K562 (cell line): Measurements from ENCODE around the gene TBC1D1. TPM values are rescaled to one million over a fixed set of nuclear protein-coding genes. Genes with fewer than 3 reads are reported as not detected.

ENCODE experiments used
- CREB3L1 ChIP-seq: fragments of 450-650 bp; IDR thresholded peaks from 2 replicates; pipeline ENCODE4 v1.6.1; 2014; ENCODE audit warnings: low read depth, mild to moderate bottlenecking, moderate library complexity, borderline replicate concordance
- CTCFL ChIP-seq: IDR thresholded peaks from 2 replicates; pipeline ENCODE4 v1.6.1; 2011; ENCODE audit warnings: borderline replicate concordance, low read depth, mild to moderate bottlenecking, moderate library complexity, low read length; ENCODE audit not compliant: insufficient read depth, poor library complexity, severe bottlenecking
- CXXC5 ChIP-seq: fragments of 250-450 bp; sonication (Bioruptor Pico); IDR thresholded peaks from 2 replicates; pipeline ENCODE4 v1.8.0; 2022; ENCODE audit warnings: inconsistent platforms, mild to moderate bottlenecking, moderate library complexity
- DACH1 ChIP-seq: fragments of 450-650 bp; IDR thresholded peaks from 2 replicates; pipeline ENCODE4 v1.6.1; 2018; ENCODE audit not compliant: partially characterized antibody
- FOSL1 ChIP-seq: fragments of 200-800 bp; sonication (Bioruptor generic); conservative IDR thresholded peaks from 2 replicates; pipeline ENCODE4 v1.6.1; 2016; ENCODE audit warnings: missing genetic modification characterization, missing compliant biosample characterization
- GATAD2A ChIP-seq: fragments of 450-650 bp; IDR thresholded peaks from 2 replicates; pipeline ENCODE4 v1.6.1; 2017
- JUN ChIP-seq, 2 experiments: sonication (generic) in 1 of 2; formaldehyde crosslinking in 1 of 2; IDR thresholded peaks; 2 replicates each; pipeline versions ENCODE4 v1.6.1 to v1.8.0; 2012 to 2022; ENCODE audit warnings: borderline replicate concordance in 2 of 2, mild to moderate bottlenecking in 2 of 2, improper control_type of control experiment in 1 of 2, low read depth in 1 of 2, low read length in 1 of 2, missing genetic modification reagents in 1 of 2
- KLF16 ChIP-seq: IDR thresholded peaks from 2 replicates; pipeline ENCODE4 v1.6.1; 2016; ENCODE audit warnings: antibody characterized with exemption
- RHOXF2B ChIP-seq: fragments of 250-450 bp; sonication (Bioruptor Pico); conservative IDR thresholded peaks from 2 replicates; pipeline ENCODE4 v1.5.1; 2021
- USF2 ChIP-seq: sonication (generic); formaldehyde crosslinking; IDR thresholded peaks from 2 replicates; pipeline ENCODE4 v1.5.0; 2020; ENCODE audit warnings: missing genetic modification reagents
- YBX1 ChIP-seq: fragments of 450-650 bp; IDR thresholded peaks from 2 replicates; pipeline ENCODE4 v1.7.1; 2016; ENCODE audit warnings: mild to moderate bottlenecking
- ZNF12 ChIP-seq: sonication (generic); formaldehyde crosslinking; IDR thresholded peaks from 2 replicates; pipeline ENCODE4 v1.4.0; 2020; ENCODE audit warnings: mild to moderate bottlenecking, missing genetic modification reagents
- ZNF592 ChIP-seq: fragments of 450-650 bp; IDR thresholded peaks from 2 replicates; pipeline ENCODE4 v1.6.1; 2017; ENCODE audit warnings: antibody characterized with exemption, mild to moderate bottlenecking
- ZNF740 ChIP-seq, 3 experiments: fragments of 200-800 bp in 1 of 3; sonication (Bioruptor generic) in 1 of 3; sonication (generic) in 1 of 3; formaldehyde crosslinking in 1 of 3; IDR thresholded peaks; 2 replicates each; pipeline versions ENCODE4 v1.6.1 to v1.8.0; 2016 to 2022; ENCODE audit warnings: mild to moderate bottlenecking in 2 of 3, missing compliant biosample characterization in 2 of 3, missing genetic modification characterization in 2 of 3, missing genetic modification reagents in 1 of 3
- polyA plus RNA-seq, 8 experiments: library from polyadenylated mRNA; depleted of rRNA in 4 of 8; stranded (reverse) in 5 of 8; unstranded in 3 of 8; fragments of >200 nt; fragmentation: Nextera tagmentation in 2 of 8; fragmentation: Illumina TruSeq in 1 of 8; extraction: Ambion mirVana in 2 of 8; extraction: Trizol in 1 of 8; gene quantifications; 2 replicates each; pipeline versions ENCODE4 v1.2.1 to v1.2.3, GENCODE V29; 2011 to 2014; ENCODE audit warnings: inconsistent platforms in 1 of 8, missing spikeins in 1 of 8
- total RNA-seq, 7 experiments: library from RNA; depleted of rRNA in 6 of 7; stranded (reverse); fragments of >200 nt in 6 of 7; fragmentation: Illumina TruSeq in 2 of 7; extraction: Trizol in 2 of 7; gene quantifications; 2 replicates each; pipeline versions ENCODE4 v1.2.1 to v1.2.3, GENCODE V29; 2011 to 2021; ENCODE audit warnings: low replicate concordance in 1 of 7

Gene TBC1D1
- total and polyA plus RNA-seq, 9 of the 15 experiments (the other 6 are each of a cell fraction or from before 2014, with no cell fraction given) = 0.59 to 14.2 (median 8.8) TPM

GRCh38 chr4:37977471-37978247 lies 86.8 kb downstream of the TBC1D1 start (continued):
- TF ChIP-seq GATAD2A (no peak), CREB3L1 (no peak; the same call in 1 of the 2 replicates), FOSL1 (tag) (no peak), ZNF592 (no peak), CTCFL (no peak), YBX1 (no peak), ZNF12 (CRISPR knock-in tag) (no peak), KLF16 (no peak), JUN (IDR thresholded peaks at IDR 0.05; ENCODE audit: borderline replicate concordance, low read depth, low read length) (no peak), JUN (CRISPR knock-in tag; IDR thresholded peaks at IDR 0.05; ENCODE audit: borderline replicate concordance) (0 out of 2 replicates have a peak, but pooled peaks have one; percentile 39), RHOXF2B (CRISPR knock-in tag) (no peak), CXXC5 (peak; percentile 65), USF2 (CRISPR knock-in tag) (no peak), DACH1 (no peak), ZNF740 (CRISPR knock-in tag; IDR thresholded peaks at IDR 0.05) (no peak), ZNF740 (tag; IDR thresholded peaks at IDR 0.05) (no peak)
